ENCODE measurements around the gene CTBP2.

CTBP2 gene

DNA sequence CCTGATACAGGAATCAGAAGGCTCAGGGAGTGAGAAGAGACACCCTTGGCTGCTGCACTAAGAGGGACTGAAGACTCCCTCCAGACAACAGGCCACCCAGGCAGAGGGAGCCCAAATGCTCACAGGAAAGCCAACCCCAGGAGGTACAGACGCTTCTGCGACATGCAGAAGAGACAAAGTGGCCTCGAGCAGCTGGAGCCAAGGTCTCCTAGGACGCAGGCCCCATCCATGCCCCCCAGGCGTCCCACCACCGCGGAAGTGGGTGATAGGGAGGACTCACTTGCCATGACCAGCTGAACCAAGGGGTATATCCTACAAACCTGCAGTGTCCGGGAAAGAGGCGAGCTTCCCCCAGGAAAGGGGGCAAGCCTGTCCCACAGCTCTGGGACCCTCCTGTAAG, 56.9 kb downstream of the CTBP2 start:
- no peak for DNase-seq

DNA sequence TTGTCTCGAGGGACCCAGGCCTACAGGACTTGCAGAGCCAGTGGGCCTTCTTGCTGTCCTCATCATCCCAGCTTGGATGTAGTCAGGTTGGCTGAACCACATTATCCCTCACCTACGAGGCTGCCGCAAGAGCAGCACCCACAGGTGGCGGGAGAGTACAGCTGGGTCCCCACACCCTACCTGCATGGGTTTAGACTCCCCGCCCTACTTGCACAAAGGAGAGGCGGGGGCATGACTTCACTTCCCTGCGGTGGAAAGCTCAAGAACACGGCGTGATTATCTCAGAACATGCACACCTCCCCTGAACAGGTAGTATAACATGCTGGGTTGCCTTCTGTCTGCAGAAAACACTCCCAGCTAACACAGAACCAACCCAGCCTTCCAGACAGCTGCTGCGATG, 57.5 kb downstream of the CTBP2 start:
- DNase-seq = peak; percentile 18

DNA sequence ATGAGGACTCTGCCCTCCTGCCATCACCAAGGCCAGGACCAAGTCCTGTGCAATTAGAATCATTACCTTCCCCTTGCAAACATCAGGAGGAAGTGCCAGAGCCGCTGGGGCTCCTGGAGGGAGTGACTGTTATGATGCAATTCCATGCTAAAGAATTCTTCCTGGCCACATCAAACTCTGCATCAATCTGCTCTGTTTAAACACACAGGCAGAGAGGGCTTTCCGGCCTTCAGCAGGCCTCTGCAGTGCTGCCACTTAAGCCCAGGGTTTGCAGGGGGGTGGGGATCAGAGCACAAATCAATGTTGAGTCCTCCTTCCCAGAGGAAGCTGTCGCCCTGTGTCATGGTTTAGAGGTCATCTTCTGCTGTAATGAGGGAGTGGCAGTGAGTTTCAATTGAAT, 58.1 kb downstream of the CTBP2 start:
- no peak for DNase-seq

DNA sequence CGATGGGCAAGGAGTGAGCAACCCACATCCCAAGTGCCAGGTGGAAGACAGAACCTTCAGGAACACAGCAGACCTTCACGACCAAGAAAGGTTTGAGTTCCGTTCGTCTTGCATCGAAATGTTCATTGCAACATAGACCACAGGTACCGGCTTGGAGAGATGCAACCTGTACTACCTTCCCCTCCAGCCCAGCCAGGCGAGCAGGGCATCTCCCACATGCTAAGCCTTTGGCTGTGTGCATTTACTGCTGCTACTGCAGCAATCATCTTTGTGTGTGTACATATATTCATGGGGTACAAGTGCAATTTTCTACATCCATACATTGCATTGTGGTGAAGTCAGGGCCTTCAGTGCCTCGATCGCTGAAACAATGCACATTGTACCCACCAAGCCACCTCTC, 58.8 kb downstream of the CTBP2 start:
- no peak for DNase-seq

DNA sequence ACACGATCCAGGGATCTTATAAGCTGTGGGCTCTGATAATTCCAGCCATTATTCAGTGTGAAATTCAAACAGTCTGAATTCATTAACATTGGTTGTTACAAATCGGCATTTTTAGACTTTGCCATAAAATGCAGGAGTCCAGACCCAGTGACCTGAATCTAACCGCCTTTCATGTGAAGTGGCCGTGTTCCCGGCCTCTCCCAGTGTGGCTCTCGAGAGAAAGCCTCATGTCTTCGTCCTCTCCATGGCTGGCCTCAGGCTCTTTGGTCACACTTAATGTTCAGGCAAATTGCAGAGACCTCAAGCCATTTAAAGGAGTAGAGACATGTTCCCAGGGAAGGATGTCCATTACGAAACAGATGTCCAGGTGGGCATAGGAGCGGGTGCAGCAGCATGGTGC, 59.3 kb downstream of the CTBP2 start:
- DNase-seq = no peak

DNA sequence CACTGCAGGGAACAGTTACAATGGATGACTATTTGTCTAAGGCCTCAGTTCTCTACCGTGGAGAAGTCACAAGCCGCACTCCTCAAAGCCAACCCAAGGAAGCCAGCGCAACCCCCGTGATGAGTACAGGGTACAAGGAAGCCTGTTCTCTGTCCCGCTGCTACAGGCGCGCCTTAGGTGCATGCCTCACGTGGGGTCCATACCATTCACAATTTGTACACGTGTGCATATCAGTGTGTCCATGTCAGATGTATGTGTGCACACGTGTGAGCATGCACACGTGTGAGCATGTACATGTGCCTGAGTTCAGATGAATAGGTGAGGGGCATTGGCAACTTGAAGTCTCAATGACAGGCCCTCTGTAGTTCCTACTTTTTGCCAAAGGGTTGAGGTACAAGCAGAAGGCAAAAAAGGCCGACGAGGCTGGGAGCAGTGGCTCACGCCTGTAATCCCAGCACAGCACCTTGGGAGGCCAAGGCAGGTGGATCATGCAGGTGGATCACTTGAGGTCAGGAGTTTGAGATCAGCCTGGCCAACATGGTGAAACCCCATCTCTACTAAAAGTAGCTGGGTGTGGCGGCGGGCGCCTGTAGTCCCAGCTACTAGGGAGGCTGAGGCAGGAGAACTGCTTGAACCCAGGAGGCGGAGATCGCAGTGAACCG, 62.8 kb downstream of the CTBP2 start:
- no peak for DNase-seq

DNA sequence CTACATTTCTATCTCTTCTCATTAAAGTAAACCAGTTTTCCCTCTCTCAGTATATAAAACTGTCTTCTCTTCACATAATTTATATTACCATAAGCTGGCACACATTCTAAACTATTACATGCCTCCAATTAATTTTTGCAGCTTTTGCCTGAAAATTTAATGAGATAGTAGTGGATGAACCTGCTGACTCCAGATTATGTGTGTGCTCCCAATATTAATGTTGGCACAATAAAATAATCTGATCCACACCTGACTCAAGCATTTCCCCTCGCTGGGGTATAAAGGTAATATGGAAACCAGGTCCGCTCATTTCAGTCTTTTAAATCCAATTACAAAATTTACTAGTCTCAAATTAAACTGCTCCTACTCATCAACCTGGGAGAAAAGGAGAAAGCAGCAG, 63.4 kb downstream of the CTBP2 start:
- DNase-seq = no peak

DNA sequence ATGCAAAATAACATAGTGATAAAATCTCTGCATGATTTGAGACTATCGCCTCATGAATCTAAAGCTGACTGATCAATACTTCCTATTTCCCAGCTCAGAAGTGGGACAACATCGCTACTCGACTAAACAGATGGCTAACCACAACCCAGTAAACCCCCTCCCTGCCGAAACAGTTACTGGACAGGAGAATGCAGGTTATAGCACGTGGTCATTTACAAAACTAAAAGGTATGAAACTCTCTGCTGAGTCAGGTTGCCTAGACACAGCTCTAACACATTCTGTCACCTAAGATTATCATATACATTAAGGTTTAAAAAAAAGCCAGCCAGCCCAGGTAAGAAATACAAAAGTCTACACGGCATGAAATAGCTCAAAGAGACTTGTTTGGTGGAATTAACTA, 64.0 kb downstream of the CTBP2 start:
- DNase-seq = no peak

DNA sequence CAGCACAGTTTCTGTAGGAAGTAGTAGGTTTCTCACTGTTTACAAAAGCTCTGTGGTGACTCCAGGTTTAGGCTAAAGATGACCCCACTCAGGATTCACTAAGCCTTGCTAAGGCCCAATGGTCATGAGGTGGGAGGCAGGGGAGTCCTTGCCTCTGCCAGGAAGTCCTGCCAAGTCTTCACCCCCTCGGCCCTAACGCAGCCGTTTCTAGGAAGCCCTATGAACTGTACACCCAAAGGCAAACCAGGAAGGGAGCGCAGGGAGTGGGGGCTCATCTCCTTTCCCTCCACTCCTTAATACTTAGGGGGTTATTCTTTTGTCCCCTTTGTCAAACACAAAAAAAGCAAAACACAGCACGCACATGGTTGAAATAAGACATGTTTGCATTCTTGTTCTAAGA, 64.6 kb downstream of the CTBP2 start:
- DNase-seq = no peak

DNA sequence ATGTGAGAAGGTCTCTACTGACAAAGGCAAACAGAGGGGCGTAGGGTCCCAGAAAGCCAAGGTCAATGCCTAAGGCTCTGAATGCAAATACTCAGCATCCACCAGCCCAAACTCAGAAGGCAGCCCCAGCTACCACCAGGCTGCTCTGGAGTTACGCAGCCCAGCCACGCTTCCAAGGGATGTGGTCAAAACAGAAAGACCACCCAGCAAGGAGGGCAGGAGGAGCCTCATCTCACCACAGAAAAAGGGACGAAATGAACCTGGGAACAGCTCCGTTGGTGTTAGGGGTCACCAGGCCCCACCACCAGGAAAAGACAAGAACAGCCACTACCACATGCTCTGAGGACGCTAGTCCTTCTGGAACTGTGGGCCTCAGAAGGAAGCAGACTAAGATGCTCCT, 65.1 kb downstream of the CTBP2 start:
- DNase-seq = no peak

DNA sequence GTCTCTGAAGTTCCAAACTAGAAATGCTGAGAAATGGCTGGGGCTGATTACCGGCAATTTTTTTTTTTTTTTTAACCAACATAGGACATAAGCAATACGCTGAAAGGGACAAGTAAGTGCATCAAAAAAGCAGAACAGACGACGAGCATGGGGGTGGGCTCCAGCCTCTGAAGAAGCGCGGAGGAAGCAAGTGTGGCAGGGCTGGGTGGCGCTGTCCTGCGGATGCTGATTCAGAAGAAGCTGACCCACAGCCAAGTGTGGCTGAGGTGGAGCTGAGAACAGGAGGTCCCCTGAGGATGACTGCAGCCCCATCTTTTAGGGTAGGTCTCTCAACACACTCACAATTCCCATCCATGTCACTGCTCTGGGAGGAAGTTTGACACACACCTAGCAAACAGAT, 65.6 kb downstream of the CTBP2 start:
- no peak for DNase-seq

DNA sequence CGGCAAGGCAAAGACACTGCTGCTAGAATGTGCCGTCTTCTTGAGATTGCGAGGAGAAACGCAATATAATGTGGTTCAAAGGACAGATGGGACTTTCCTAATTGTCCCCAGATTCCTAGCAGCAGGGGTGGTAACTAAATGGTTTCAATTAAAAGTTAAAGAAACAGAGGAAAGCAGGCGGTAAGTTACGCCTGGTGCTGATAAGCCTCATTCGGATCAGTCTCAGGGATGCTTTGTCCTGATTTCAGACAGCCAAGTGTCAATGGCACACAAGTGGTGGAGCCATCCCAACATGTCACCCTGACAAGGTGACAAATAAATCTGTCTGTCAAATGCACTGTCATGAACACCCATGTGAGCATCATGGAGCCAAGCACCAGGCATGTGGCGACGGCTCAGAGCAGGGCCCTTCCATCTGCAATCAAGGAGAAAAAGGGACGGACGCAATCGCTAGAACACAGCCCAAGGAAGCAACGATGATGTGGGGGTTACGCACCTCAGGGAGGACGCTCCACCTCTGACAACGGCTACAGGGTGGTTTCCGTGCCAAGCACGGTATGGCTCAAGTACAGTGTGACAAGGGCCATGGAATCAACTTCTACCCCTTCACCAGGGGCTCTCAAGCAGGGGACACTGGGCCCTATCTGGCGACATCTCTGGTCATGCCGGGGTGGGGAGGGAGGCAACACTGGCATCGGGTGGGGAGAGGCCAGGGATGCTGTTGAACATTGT, 66.2 kb downstream of the CTBP2 start:
- DNase-seq = no peak

DNA sequence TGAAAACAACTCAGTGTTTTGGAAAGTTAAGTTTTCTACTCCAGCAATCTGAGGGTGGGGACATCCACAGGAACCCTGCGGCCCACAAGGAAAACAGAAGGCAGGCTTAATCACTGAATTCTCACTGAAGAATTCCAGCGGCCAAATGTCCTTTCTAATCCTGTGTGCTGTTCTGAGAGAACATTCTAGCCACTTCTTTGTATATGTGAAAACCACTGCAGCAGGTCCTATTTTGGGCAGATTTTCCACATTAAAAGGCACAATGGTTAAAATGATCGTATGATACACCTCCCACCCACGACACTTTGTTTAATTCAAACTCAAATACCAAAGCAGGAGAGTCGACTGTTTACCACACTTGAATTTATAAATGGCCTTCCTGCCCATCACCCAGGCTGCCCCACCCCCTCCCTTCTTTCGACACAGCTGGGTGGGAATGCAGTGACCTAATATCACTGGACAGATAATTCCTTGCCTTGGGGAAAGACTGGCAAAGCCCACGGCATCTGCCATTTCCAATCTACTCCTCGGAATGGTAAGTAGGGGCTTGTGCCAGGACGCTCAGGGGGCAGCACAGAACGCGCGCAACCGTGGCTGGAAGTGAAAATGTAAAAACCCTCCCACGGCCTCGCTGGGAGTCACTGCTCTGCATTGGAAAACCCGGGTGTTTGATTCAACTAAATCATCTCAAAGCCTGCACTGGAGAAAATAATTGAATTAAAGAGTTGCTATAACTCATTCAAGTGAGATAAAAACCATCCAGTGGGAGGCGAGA, 67.0 kb downstream of the CTBP2 start:
- no peak for DNase-seq

DNA sequence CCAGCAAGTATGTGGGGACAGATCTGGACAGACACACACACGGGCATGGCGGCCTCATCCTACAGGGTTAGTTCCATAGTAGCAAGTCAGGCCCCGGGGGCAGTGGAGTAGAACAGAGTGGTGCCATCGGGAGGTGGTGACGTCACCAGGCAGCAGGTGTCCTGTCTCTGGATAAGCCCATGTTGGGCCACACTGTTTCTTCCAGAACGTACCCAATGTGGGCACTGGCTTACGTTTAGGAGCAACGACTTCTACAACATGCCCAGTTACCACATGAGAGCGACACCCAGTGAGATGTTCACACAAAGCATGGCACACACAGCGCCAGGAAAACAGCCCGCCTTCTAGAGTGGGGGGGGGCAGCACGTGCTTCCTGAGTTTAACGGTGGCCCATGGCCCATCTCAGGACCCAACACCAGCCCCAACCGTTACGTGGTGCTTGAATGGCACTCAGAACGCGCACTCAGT, 67.8 kb downstream of the CTBP2 start:
- DNase-seq = no peak

DNA sequence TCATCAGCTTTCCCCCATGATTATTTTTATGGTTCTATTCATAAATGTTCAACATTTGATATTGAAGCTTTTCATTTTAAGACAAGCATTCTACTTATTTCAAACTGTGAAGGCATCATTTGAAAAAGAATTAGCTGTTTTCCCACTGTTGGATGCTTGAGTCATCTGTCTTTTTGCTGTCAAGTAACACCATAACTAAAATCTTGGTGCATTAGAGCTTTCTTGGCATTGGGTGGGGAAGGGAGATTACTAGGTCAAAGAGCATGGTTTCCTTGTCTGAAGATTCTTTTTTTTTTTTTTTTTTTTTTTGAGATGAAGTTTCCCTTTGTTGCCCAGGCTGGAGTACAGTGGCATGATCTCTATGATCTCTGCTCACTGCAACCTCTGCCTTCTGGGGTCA, 68.5 kb downstream of the CTBP2 start:
- no peak for DNase-seq

DNA sequence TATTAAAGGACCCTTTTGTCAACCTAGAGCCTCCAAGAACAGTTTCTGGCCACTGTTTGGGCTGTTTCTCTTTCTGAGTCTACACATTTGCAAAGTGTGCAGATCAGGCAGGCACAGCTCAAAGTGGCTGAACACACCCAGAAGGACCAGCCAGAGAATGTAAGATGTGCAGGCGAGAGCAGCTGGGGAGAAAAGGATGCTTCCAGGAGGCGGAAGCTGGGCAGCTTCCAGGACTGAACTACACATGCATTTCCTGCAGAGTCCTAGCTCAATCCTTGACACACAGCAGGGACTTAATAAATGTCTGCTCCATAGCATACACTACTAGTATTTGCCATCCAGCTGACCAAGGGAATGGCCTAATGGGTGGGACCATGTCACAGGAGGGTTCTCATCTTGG, 70.9 kb downstream of the CTBP2 start:
- DNase-seq = no peak

DNA sequence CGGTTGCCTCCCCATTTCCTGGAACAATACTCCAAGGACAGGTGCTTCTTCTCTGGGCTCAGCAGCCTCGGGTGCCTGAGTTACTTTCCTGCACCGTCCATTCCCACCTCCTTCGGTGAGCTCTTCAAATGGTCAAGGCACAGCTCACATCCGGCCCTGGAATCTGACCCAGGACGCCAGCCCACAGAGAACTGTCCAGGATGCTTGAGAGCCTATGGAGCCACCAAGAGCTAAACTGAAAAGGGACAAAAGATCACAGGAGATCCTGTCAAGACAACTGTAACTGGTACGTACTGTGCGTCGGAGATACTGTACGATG, 72.5 kb downstream of the CTBP2 start:
- no peak for DNase-seq

DNA sequence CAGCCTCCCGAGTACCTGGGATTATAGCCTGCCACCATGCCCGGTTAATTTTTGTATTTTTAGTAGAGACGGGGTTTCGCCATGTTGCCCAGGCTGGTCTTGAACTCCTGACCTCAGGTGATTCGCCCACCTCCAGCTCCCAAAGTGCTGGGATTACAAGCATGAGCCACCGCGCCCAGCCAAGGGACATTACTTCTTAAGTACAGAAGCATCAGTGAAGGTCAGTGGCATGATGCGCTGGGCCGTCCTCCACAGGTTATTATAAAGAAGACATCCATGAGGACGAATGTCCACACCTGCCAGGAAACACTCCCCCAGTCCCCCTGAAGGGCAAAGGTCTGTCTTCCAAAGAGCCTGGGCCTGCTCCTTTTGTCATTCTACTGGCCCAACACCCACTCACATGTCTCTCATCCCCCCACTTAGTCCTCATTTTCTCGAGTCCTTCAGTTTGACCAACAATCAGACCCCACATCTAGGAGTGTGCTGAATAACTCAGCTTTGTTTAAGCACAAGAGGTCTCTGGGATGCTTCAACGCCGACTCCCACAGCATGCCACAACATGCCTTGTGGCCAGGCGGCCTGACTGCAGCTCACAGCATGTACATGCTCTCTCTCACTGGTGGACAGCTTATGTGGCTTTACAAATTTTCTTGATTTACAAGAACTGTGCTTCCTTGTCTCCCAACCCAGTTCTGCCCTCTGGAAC, 73.0 kb downstream of the CTBP2 start:
- DNase-seq = no peak

DNA sequence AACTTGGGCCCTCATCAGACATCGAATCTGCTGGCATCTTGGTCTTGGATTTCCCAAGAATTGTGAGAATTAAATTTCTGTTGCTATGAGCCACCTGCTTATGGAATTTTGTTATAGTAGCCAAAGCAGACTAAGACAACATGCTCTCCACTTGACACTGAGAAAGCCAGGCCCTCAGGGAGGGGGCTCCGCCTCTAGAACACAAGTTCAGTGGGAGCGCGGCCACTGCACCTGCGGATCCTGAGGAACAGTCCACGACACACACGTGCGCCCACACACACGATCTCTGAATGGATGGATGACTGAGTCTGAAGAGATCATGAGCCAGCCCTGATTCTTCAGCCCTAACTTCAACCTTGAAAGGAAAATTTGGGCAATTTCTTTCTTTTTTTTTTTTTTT, 73.7 kb downstream of the CTBP2 start:
- DNase-seq = no peak

DNA sequence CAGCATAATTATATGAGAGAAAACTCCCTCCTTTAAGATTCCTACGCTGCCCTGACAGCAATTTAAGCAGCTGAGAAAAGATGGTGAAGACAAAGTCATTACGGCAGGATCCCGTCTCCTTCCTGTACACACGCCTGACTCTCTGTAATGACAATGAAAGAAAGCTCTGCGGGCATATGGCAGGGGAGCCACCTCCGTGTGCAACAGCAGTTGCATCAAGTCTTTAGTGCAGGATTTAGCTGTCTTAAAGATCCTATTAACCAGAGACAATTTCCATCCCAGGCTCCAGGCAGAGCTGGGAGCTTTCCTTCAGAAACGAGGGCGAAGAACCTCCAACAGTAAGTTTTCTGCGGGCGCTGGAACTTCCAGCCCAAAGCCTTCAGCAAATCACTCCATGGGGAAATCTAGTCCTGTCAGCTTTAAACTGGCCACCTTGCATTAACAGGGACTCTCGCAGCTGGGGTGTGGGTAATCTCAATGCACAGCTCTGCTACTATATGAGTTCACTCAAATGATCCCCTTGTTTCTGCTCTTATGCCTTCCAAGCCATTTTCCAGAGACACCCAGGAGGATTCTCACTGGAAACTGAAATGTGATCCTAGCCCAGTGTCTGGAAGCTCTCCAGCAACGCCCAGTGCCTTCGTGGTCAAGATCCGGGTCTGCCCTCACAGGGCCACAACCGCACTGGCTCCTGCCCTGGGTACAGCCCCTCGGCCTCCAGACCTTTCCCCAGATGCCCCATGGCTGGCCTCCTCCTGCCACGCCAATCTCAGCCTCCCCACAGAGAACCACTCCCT, 74.9 kb downstream of the CTBP2 start:
- DNase-seq = no peak

DNA sequence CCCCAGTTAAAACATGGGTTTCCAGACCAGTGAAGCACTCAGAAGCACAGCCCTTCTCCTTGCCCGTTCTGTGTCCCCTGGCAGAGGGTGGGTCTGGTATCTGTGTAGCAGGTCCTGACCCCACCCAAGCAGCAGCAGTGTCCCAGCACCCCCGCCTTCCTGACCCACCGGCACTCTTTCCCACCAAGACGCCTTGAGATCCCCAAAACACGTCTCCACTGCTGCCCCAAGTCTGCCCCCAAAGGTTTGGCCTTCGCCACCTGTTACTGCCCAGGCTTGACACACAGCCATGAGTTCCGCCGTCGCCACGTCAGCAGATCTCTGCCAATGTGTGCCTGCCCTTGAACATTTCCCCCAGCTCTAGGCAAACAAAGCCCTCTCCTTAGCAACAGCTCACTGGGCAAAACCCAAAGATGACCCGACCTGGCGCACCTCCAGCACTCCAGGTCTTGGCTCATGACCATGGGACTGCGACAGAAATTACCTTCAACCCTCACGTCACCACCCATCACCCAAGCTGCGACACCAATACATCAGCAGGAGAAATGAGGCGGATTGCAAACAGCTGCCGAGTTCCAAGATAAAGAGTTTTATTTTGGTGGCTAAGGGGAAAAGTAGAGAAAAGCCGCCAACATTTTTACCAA, 75.6 kb downstream of the CTBP2 start:
- DNase-seq = peak; percentile 79

DNA sequence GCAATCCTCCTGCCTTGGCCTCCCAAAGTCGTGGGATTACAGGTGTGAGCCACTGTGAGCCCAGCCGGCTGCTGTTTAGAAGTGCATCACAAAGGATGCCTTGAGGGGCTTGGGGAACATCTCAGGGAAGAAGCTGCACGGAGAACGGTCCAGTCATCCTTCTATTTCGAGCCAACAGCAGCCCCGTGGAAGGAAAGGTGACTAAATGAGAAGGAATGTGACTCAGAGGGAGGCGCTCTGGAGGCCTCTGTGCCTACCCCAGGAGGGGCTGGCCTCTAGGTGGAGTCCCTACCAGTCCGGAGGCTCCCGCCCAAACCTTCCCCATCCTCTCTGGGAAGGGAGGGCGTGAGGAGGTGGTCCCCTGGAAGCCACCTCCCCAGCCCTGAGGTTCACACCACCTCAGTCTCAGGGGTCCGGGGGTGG, 76.2 kb downstream of the CTBP2 start:
- no peak for DNase-seq

Data from DMS153 (cell line).